NCI-H2227 (cell line): ENCODE results near the gene PRKAB1.
"Not testable (repeated sequence)": the region's sequence is repeated elsewhere in the genome, so short reads cannot be mapped to it uniquely, and the experiment has no call there.

Experiments used
- DNase-seq: peaks from one replicate; lab custom pipeline; 2025; ENCODE audit not compliant: unreplicated experiment; lab: John Stamatoyannopoulos, UW

PRKAB1 gene

DNA sequence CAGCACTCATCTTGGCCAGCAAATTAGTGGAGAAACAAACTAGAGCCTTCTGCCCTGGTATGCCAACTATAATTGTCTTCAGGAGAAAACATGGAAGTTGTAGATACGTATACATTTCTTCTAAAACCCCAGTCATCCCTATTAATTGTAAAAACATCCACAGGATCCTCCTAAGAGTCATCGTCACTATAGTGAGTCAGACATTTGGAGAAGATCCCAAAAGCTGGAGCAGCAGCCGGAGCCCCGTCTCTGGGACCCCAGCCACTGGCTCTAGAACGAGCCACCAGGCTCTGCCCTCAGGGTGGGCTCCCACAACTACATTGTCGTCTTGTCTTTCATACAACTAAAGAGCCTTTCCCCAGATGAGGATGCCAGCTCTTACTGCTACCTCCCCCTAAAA lies 15.5 kb downstream of the PRKAB1 start:
- DNase-seq: no peak

DNA sequence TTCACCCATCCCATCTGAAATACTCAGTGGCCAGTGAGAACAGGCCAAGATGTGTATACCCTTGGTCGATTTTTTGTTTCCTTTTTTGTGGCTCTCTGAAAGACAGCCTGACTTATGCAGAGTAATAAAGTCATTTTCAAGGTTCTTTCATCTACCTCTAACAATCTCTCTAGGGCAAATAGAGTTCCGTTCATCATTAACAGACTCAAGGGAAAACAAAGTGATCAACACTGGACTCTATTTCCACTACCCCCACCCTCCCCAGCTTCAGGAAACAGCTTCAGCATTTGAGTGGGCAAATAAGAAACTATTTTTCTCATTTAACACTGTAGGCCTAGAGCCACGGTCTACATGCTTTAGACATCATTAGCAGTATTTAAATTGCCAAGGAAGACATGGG lies 15.9 kb downstream of the PRKAB1 start:
- no peak for DNase-seq

- no peak for DNase-seq
These were observed 16.9 kb downstream of the PRKAB1 start for GRCh38 chr12:119684711-119685369.

DNA sequence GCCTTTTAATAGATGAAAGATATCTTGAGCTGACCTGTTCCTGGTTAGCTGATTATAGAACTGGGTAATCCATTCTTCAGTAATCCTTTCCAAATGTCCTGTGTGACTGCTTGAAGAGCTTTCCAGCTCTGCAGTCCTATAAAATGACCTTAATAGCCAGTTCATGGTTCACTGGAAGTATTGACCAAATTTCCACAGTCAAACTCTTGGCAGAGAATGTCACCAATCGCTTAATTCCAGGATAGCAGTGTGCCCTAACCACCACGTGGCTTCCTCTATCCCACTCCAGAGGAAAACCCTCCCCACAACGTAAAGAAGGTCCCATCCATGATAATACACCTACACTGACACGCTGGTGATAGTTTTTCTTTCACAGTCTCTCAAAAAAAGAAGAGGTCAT lies 17.4 kb downstream of the PRKAB1 start:
- no peak for DNase-seq

DNA sequence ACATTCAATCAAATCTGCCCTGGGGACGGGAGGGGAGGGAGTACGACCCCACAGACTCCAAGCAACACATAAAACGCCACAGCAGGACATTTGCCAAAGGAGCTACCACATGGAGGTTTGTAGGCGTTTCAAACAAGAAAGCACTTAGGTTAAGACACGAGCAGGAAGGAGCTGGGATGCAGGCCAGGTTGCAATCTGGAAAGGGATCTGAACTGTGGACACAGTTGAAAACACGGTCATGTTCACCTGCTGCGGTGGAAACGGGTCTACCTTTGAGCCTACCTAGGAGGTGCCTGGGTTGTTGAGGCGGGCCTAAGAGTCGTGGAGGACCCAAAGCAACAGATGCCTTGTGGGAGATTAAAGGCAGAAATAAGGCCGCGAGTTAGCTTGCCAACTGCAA lies 18.4 kb downstream of the PRKAB1 start:
- no peak for DNase-seq

GRCh38 chr12:119686776-119687175 lies 18.8 kb downstream of the PRKAB1 start:
- DNase-seq: no peak

DNA sequence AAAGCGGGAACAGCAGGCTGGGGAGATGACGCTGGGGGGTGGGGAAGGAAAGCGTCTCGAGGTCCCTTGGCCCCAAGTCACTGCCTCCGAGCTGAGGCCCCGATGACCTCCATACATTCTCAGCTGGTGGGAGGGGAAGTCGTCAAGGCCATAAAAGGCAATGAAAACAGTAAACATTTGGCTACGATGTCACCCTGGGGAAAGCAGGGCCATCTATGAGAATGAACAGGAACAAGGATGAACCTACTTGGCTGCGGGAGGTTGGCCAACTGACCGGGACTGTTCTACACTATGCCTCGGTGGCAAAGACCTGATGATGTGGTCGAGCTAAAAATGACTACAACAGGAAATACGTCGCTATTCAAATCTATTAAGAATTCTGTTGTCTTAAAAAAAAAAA lies 19.5 kb downstream of the PRKAB1 start:
- DNase-seq: no peak

GRCh38 chr12:119687879-119688278 lies 19.9 kb downstream of the PRKAB1 start:
- no peak for DNase-seq

GRCh38 chr12:119689935-119690500 lies 22.1 kb downstream of the PRKAB1 start:
- no peak for DNase-seq

- no peak for DNase-seq
These were observed 23.4 kb downstream of the PRKAB1 start for GRCh38 chr12:119691202-119691810.

- no peak for DNase-seq
These were observed 24.5 kb downstream of the PRKAB1 start for GRCh38 chr12:119692410-119692809.

GRCh38 chr12:119692997-119693396 lies 25.1 kb downstream of the PRKAB1 start:
- DNase-seq: no peak

DNA sequence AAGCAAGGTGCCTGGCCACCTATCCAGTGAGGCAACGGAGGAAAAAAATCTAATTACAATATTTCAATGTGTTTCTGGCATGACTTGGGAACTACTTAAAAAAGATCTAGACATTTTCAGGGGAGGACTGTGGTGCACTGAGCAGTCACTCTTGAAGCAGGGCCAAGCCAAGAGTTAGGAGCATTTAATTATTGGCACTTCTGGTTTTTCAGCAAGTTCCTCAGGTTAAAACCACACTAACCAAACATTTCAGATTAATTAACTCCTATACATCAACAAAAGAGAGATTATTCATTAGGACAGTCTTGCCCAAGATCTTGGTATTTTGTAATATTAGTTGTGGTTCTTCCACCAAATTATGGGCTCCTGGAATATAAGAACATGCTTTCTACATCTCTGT lies 25.6 kb downstream of the PRKAB1 start:
- DNase-seq: no peak

DNA sequence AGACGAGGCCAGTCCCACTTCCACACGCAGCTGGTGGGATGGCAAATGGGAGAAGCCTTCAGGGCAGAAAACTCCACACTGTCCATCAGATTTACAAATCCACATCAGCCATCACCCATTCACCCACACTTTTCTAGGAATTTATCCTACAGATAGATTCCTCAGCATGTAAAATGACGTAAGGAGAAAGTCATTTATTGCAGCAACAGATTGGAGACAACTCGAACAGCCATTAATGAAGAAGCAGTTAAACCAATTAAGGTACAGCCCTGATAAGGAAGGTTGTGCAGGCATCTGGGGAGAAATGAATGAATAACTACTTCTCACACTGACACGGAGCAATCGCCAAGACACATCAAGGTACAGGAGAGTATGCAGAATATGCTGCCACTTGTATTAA lies 26.2 kb downstream of the PRKAB1 start:
- DNase-seq: no peak

- DNase-seq: peak; percentile 26
These were observed 27.1 kb downstream of the PRKAB1 start for GRCh38 chr12:119695034-119695433.

DNA sequence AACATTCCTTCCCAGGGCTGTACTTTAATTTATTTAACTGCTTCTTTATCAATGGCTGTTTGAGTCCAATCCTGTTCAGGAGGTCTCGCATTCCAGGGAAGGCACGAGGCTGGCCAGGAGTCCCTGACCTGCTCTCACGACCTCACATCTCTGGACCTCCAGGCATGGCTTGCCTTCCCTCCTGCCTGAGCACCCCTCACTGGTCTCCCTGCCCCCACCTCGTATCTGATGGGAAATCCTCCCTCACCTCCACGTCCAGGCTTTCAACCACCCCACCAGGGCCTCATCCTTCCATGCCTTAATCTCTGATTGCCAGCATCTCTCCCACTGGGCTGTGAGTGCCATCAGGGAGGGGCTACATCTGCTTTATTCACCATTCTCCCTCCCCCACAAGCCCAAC lies 29.0 kb downstream of the PRKAB1 start:
- no peak for DNase-seq

DNA sequence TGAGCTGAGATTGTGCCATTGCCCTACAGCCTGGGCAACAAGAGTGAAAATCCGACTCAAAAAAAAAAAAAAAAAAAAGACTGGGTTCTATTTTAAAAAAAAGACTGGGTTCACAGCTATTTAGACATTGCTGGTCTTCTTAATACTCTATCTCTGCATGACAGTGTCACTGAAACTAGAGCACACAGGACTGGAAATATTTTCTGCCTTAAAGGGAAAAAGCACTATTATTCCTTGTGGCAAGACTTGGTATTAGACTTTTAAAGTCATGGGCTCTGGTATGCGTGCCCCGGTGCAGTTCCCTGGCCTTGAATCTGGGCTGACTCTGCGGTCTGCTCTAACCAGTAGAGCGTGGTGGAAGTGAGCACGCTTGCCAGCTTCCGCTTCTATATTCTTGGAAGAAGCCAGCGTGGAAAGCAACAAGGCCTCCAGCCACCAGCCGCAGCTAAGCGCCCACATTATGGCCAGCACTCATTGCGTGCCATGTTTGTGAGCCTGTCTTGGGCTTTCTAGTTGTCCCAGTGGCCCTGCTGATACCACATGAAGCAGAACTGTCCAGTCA lies 31.3 kb downstream of the PRKAB1 start:
- no peak for DNase-seq

DNA sequence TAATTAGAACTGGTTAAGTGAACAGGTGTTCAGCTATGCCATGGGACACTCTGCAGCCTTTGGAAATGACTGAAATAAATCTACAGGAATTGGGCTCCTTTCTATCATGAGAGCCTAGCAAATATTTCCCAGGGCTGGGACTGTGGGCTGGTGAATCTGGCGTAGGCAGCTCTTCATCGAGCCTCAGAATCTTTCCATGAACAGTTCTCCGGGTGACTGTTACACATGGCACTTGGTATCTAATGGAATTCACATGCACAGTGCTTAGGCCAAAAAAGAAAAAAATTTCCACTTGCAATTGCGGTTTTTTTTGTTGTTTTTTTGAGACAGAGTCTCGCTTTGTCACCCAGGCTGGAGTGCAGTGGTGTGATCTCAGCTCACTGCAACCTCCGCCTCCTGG lies 32.1 kb downstream of the PRKAB1 start:
- no peak for DNase-seq

DNA sequence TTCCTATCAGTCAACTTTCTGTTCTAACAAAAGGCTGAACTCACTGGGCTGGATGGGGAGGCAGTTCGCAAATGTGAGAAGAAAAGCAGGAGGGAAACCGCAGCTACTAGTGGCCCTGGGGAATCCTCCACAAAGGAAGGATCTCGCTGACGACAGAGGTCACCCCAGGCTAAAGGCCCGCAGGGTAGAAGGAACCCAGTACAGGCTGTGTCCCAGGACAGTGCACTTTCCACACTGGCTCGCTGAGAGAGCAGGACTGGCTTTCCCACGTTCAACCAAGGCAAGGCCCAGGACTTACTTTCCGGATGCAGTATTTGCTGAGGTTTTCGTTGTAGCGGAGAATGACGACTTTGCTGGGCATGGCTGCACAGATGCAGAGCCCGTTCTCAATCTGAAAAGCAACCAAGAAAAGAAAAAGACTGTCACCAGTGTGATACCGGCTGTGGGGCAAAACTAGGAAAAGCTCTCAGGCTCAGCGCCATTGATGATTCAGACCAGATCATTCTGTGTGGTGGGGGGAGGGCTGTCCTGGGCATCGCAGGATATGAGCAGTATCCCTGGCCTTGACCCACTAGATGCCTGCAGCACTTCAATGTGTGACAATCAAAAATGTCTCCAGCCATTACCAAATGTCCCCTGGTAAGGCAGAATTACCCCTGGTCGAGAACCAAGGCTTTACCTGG lies 36.3 kb downstream of the PRKAB1 start:
- no peak for DNase-seq

DNA sequence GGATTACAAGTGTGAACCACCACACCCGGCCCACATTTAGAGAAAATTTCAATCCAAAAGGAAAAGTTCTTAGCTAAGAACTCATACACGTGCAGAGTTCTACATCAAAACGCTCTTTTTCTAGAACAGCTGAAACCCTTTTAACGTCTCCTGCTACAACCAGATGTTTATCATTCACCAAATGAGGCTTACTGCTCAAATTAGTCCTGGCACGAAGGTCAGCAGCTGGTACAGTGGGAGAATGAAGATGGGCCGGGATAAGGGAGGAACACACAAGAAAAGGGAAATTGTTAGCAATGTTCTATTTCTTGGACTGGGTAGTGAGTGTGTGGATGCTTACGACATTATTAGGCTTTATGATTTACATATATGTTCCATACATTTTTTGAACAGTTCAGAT lies 37.2 kb downstream of the PRKAB1 start:
- DNase-seq: no peak

DNA sequence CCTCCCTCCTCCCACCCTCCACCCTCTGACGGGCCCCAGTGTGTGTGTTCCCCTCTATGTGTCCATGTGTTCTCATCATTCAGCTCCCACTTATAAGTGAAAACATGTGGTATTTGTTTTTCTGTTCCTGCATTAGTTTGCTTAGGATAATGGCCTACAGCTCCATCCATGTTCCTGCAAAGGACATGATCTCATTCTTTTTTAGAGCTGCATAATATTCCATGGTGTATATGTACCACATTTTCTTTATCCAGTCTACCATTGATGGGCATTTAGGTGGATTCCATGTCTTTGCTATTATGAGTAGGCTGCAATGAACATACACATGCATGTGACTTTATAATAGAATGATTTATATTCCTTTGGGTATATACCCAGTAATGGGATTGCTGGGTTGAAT lies 38.5 kb downstream of the PRKAB1 start:
- DNase-seq: not testable (repeated sequence)
